Activated B cell treated with CpG ODN at 0.5 μM for 24 hours (primary cell): Measurements from ENCODE around the gene TMEM135. TPM values are rescaled to one million over a fixed set of nuclear protein-coding genes. Genes with fewer than 3 reads are reported as not detected.
"Not testable (repeated sequence)": the region's sequence is repeated elsewhere in the genome, so short reads cannot be mapped to it uniquely, and the experiment has no call there.

Experiments used
- ATAC-seq: fragments of 200-7000 bp; cut with Tn5 transposase; one replicate; pipeline ENCODE4 v1.10.0; 2021; ENCODE audit warnings: low read depth, mild to moderate bottlenecking, moderate library complexity
- CTCF ChIA-PET: fragments of 350-600 bp; sonication (Branson Sonifier 250); formaldehyde crosslinking; loops from one replicate; lab custom pipeline; 2021; ENCODE audit warnings: antibody characterized with exemption; lab: Charles Lee
- POLR2A ChIA-PET: fragments of 350-600 bp; sonication (Branson Sonifier 250); formaldehyde crosslinking; loops from one replicate; lab custom pipeline; 2021; ENCODE audit warnings: antibody characterized with exemption; lab: Charles Lee
- DNase-seq: peaks from one replicate; pipeline ENCODE4 v3.0.0; 2022
- H3K27ac Mint-ChIP-seq: one replicate; pipeline ENCODE4 v1.8.0; 2020; ENCODE audit warnings: mixed read lengths
- H3K27me3 Mint-ChIP-seq: one replicate; pipeline ENCODE4 v1.8.0; 2021; ENCODE audit warnings: mixed read lengths
- H3K36me3 Mint-ChIP-seq: one replicate; pipeline ENCODE4 v1.8.0; 2021; ENCODE audit warnings: low read depth, mixed read lengths
- H3K4me1 Mint-ChIP-seq: one replicate; pipeline ENCODE4 v1.8.0; 2021; ENCODE audit warnings: mixed read lengths
- H3K4me3 Mint-ChIP-seq: one replicate; pipeline ENCODE4 v1.8.0; 2020; ENCODE audit warnings: mild to moderate bottlenecking, mixed read lengths
- H3K9me3 Mint-ChIP-seq: one replicate; pipeline ENCODE4 v1.8.0; 2020; ENCODE audit warnings: mixed read lengths
- intact Hi-C: fragments of 100-400 bp; cut with micrococcal nuclease; formaldehyde crosslinking; loops from one replicate; pipeline ENCODE4 v1.15.1; 2024
- total RNA-seq: library from RNA; stranded (reverse); gene quantifications from 2 replicates; pipeline ENCODE4 v1.2.3, GENCODE V29; 2022
- TF ChIP-seq, protein P1 (sequence below): fragments of 200-600 bp; IDR thresholded peaks from one replicate; pipeline ENCODE4 v1.8.0; 2022; ENCODE audit warnings: antibody characterized with exemption, mild to moderate bottlenecking

Gene TMEM135
- total RNA-seq, 1 donor from 2014 or later: 10.1 TPM

DNA sequence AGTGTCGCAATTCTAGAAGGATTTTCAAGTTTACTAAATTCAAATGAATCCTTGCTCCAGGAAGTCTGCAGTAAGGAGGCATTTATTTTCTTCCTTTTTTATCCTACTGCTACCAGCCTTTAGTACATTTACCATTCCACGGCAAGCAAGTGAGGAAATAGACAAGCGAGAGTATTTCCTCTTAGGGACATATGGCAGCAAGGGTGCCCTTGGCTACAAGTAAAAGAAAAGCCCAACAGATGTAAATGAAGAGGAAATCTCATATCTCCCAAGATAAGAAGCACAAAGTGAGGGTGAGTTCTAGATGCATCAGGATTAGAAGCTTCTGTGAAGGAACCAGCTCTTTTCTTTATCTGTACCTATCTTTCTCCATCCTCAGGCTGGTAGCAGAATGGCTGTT is 44.7 kb upstream of the TMEM135 start:
- CTCF ChIA-PET: no interaction called here
- no peak overlapping the region for H3K27ac Mint-ChIP-seq

GRCh38 chr11:86996953-86997570 is 40.7 kb upstream of the TMEM135 start:
- Mint-ChIP-seq H3K27me3 (peaks cover 3% of the 10 kb centered on the region), H3K4me1 (no peaks in the 10 kb centered on the region), H3K4me3 (no peak overlapping the region), H3K27ac (no peak overlapping the region), H3K36me3 (no peaks in the 10 kb centered on the region), H3K9me3 (no peaks in the 10 kb centered on the region)
- DNase-seq: no peak
- TF ChIP-seq, protein P1, sequence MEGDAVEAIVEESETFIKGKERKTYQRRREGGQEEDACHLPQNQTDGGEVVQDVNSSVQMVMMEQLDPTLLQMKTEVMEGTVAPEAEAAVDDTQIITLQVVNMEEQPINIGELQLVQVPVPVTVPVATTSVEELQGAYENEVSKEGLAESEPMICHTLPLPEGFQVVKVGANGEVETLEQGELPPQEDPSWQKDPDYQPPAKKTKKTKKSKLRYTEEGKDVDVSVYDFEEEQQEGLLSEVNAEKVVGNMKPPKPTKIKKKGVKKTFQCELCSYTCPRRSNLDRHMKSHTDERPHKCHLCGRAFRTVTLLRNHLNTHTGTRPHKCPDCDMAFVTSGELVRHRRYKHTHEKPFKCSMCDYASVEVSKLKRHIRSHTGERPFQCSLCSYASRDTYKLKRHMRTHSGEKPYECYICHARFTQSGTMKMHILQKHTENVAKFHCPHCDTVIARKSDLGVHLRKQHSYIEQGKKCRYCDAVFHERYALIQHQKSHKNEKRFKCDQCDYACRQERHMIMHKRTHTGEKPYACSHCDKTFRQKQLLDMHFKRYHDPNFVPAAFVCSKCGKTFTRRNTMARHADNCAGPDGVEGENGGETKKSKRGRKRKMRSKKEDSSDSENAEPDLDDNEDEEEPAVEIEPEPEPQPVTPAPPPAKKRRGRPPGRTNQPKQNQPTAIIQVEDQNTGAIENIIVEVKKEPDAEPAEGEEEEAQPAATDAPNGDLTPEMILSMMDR: no peak
- no peak for ATAC-seq
- ChIA-PET CTCF (no interaction called here), POLR2A (no interaction called here)
- intact Hi-C loops: loop anchor here (2.0 kb wide), 1 partner anchor 100 kb away; no protein-coding TSS in a partner anchor

More for the DNA sequence above, 44.7 kb upstream of the TMEM135 start:
- Mint-ChIP-seq H3K4me3 (no peak overlapping the region), H3K4me1 (no peaks in the 10 kb centered on the region), H3K36me3 (no peaks in the 10 kb centered on the region), H3K9me3 (no peaks in the 10 kb centered on the region), H3K27me3 (peaks cover 6% of the 10 kb centered on the region)
- DNase-seq (no peak), ATAC-seq (no peak)
- TF ChIP-seq, protein P1: no peak
- intact Hi-C loops: no loop called here
- POLR2A ChIA-PET: no interaction called here

DNA sequence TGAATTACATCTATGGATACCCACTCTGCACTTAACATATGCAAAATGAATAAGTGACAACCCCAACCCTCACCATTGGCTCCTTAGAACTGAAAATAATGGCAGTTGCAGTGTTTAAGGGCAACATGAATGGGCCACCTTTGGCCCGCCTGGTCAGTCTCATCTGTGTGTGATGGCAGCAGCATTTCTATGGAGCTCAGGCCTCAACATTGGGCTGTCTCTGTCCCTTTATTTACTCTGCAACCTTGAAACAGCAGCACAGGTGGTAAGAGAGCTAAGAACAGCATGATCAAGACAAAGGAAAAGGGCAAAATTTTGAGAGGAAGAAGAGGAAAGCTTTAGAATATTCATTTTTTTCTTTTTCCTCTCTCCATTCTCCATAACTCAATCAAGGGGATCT is 38.3 kb upstream of the TMEM135 start:
- intact Hi-C loops: no loop called here
- TF ChIP-seq, protein P1: no peak
- ChIA-PET CTCF (no interaction called here), POLR2A (no interaction called here)
- peaks cover 3% of the 10 kb centered on the region for H3K27me3 Mint-ChIP-seq
- no peak overlapping the region for H3K4me3 Mint-ChIP-seq
- H3K9me3 Mint-ChIP-seq: no peaks in the 10 kb centered on the region
- H3K36me3 Mint-ChIP-seq: no peaks in the 10 kb centered on the region
- no peaks in the 10 kb centered on the region for H3K4me1 Mint-ChIP-seq
- DNase-seq (no peak), ATAC-seq (no peak)
- H3K27ac Mint-ChIP-seq: no peak overlapping the region

- Mint-ChIP-seq H3K36me3 (no peaks in the 10 kb centered on the region), H3K9me3 (no peaks in the 10 kb centered on the region), H3K27me3 (peaks cover 3% of the 10 kb centered on the region), H3K27ac (no peak overlapping the region), H3K4me1 (no peaks in the 10 kb centered on the region), H3K4me3 (no peak overlapping the region)
- ChIA-PET POLR2A (no interaction called here), CTCF (no interaction called here)
- DNase-seq: no peak
- TF ChIP-seq, protein P1: no peak
- no peak for ATAC-seq
- intact Hi-C loops: no loop called here
Measured at GRCh38 chr11:86999859-87000753, 37.6 kb upstream of the TMEM135 start.

GRCh38 chr11:87002918-87003317 is 34.8 kb upstream of the TMEM135 start:
- Mint-ChIP-seq H3K9me3 (no peaks in the 10 kb centered on the region), H3K4me3 (no peak overlapping the region), H3K27ac (no peak overlapping the region), H3K36me3 (no peaks in the 10 kb centered on the region), H3K4me1 (no peaks in the 10 kb centered on the region), H3K27me3 (peaks cover 5% of the 10 kb centered on the region)
- CTCF ChIA-PET: no interaction called here
- POLR2A ChIA-PET: no interaction called here
- no peak for ATAC-seq
- no peak for DNase-seq
- intact Hi-C loops: no loop called here
- TF ChIP-seq, protein P1: no peak

DNA sequence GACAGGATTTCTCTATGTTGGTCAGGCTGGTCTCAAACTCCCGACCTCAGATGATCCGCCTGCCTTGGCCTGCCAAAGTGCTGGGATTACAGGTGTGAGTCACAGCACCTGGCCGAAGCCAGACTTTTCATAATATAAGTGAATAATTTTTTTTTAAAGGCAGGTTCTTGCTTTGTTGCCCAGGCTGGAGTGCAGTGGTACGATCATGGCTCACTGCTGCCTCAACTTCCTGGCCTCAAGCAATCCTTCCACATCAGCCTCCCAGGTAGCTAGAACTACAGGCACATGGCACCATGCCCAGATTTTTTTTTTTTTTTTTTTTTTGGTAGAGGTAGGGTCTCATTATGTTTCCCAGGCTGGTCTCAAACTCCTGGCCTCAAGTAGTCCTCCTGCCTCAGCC is 33.5 kb upstream of the TMEM135 start:
- intact Hi-C loops, H3K27ac Mint-ChIP-seq, H3K4me1 Mint-ChIP-seq, H3K4me3 Mint-ChIP-seq, H3K27me3 Mint-ChIP-seq, ATAC-seq, POLR2A ChIA-PET, CTCF ChIA-PET, H3K9me3 Mint-ChIP-seq, H3K36me3 Mint-ChIP-seq, DNase-seq: not testable (repeated sequence)
